ENCODE data around the gene KIF3C.

The KIF3C gene

DNA sequence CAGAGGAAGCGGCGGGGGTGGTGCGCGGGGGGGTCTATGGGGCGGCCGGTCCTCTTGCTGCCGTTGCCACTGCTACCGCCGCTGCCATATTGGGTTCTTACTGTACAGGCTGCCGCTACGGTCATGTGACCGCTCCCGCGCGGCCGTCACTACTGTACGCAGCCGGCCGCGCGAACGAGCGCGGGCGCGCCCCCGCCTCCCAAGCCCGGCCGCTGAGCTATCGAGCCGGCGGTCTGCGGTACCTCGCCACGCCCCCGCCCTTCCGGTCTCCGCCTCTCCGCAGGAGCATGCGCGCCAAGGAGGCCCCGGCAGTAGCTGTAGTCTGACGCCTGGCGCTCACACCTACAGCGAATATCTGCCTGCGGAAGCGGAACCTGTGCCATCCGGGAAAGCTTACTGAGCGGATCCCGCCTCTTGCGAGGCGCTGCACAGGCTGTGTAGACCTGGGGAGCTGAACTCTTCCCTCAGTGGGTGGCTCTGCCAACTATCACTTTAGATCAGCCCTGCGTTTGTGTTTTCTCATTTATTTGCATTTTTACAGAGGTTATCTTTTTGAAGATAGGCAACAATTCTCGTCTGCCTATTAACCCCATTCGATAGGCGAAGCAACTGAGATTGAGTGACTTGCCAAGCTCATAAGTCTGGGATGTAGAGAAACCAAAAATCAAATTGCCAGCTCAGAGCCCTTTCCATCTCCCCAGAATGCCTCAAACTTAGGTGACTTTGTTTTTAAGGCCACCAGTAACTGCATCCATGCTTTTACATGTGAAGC is 103.8 kb downstream of the KIF3C start, which contains the start of gene ASXL2:
TSS of gene ASXL2 (minus strand) at position 127 of the 772 bp plus-strand sequence. CDS start 265 bp downstream, outside the sequence.
- no peak for TF ChIP-seq ZFX (IDR thresholded peaks at IDR 0.05; ENCODE audit: borderline replicate concordance)
- TF ChIP-seq, protein P1, sequence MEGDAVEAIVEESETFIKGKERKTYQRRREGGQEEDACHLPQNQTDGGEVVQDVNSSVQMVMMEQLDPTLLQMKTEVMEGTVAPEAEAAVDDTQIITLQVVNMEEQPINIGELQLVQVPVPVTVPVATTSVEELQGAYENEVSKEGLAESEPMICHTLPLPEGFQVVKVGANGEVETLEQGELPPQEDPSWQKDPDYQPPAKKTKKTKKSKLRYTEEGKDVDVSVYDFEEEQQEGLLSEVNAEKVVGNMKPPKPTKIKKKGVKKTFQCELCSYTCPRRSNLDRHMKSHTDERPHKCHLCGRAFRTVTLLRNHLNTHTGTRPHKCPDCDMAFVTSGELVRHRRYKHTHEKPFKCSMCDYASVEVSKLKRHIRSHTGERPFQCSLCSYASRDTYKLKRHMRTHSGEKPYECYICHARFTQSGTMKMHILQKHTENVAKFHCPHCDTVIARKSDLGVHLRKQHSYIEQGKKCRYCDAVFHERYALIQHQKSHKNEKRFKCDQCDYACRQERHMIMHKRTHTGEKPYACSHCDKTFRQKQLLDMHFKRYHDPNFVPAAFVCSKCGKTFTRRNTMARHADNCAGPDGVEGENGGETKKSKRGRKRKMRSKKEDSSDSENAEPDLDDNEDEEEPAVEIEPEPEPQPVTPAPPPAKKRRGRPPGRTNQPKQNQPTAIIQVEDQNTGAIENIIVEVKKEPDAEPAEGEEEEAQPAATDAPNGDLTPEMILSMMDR (IDR thresholded peaks at IDR 0.05) = 0 out of 2 replicates have a peak, but pooled peaks have one; percentile 4
- peak within 1 kb of the TSS; percentile 89 for H3K27ac ChIP-seq

DNA sequence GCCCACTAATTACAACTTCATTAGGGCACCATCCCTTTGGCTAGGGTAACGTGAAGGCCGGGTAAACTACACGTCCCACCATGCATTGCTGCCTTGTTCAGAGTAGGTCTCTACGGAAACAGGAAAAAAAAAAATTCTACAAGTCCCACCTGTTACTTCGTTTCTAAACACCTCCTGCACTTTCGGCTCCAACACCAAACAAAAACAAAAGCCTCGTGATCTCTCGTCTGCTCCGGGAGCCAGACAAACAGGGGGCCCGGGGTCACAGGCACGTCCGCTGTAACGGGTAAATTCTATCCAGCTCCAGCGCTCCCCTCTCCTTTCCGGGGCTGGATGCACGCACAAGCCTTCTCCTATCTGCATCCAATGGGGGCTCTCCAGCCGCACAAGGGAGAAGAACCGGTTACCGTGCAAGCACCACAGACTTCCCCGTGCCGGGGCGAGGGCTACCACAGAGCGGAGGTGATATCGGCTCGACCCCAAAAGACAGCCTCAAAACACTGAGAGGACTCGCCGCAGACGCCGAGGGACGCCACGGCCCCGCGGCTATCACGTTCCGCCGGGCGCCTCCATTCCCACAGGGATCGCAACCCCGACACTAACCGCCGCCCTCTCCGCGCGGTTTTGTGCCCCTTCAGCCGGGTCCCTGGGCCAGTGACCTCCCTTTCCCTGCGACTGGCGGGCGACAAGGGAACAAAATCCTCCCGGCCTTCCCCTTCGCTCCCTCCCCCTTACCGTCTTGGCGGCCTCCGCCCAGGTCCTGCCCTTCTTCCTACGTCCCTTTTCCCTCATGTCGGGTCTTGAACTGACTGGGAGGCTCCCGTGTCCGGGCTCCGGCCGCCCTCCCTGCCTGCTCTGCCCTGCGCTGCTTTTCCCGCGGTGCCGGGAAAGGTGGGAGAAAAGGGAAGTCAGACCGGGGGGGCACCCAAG is 104.6 kb downstream of the KIF3C start:
- peak overlapping the region; percentile 89 for H3K27ac ChIP-seq
- no peak for TF ChIP-seq ZFX (IDR thresholded peaks at IDR 0.05; ENCODE audit: borderline replicate concordance)
- TF ChIP-seq, protein P1 (IDR thresholded peaks at IDR 0.05) = no peak

Data from 22Rv1 (cell line).